Adrenal gland (tissue), 12 donors: Measurements from ENCODE around the gene RRP15. TPM values are rescaled to one million over a fixed set of nuclear protein-coding genes. Genes with fewer than 3 reads are reported as not detected.

Source experiments
- DNase-seq, 7 donors: peaks; one replicate each; pipeline ENCODE4 v3.0.0-alpha.2; 2019 to 2020
- H3K27ac ChIP-seq, 5 donors: fragments of 200-600 bp; sonication (generic) in 4 of 5; 1 replicate in 3 of 5; 2 replicates in 2 of 5; pipeline versions ENCODE4 v1.5.1 to v1.8.0; 2016 to 2020; ENCODE audit warnings: mild to moderate bottlenecking in 1 of 5
- H3K27me3 ChIP-seq: fragments of 200-600 bp; 2 replicates; pipeline ENCODE4 v1.8.0; 2021
- H3K36me3 ChIP-seq, 2 donors: fragments of 200-600 bp; replicated peaks in 1 of 2; 1 replicate in 1 of 2; 2 replicates in 1 of 2; pipeline versions ENCODE4 v1.5.1 to v1.8.0; 2018 to 2022
- H3K4me1 ChIP-seq, 2 donors: fragments of 200-600 bp; replicated peaks in 1 of 2; 1 replicate in 1 of 2; 2 replicates in 1 of 2; pipeline versions ENCODE4 v1.5.1 to v1.8.0; 2018 to 2021
- H3K4me3 ChIP-seq, 4 donors: fragments of 200-600 bp; sonication (generic) in 3 of 4; one replicate each; pipeline ENCODE4 v1.5.1; 2016 to 2018
- H3K9me3 ChIP-seq, 3 donors: fragments of 200-600 bp; sonication (generic) in 1 of 3; replicated peaks in 1 of 3; 1 replicate in 2 of 3; 2 replicates in 1 of 3; pipeline versions ENCODE4 v1.5.1 to v1.8.0; 2016 to 2021
- CTCF ChIP-seq, 6 experiments: fragments of 450-650 bp in 4 of 6; fragments of 200-600 bp in 2 of 6; sonication (generic) in 1 of 6; IDR thresholded peaks; 1 replicate in 5 of 6; 2 replicates in 1 of 6; pipeline versions ENCODE4 v1.5.1 to v1.8.0; 2016 to 2021; ENCODE audit warnings: antibody characterized with exemption in 6 of 6, mild to moderate bottlenecking in 2 of 6, moderate library complexity in 1 of 6
- POLR2A ChIP-seq, 2 donors: fragments of 450-650 bp; IDR thresholded peaks; one replicate each; pipeline ENCODE4 v1.6.1; 2017; ENCODE audit warnings: antibody characterized with exemption in 2 of 2, mild to moderate bottlenecking in 2 of 2, moderate library complexity in 1 of 2
- WGBS, 4 donors: extraction: QIAGEN DNeasy Blood & Tissue Kit in 2 of 4; methylation state at CpG; one replicate each; pipeline versions ENCODE4 v1.1.5 to v1.1.7; 2013 to 2017; 5-methylcytosine and 5-hydroxymethylcytosine counted together
- intact Hi-C, 2 donors: fragments of 100-400 bp; cut with DNase I; formaldehyde crosslinking; loops; one replicate each; pipeline versions ENCODE4 v1.14.1 to v1.15.0; 2022 to 2023
- polyA plus RNA-seq, 3 donors: library from polyadenylated mRNA; stranded (reverse); fragments of 200-250 nt in 2 of 3; fragments of 350-450 nt in 1 of 3; fragmentation: Illumina TruSeq in 1 of 3; extraction: RNeasy Lipid Tissue Mini Kit (QIAGEN cat#74804) in 1 of 3; gene quantifications; one replicate each; pipeline ENCODE4 v1.2.3, GENCODE V29; 2013 to 2014
- total RNA-seq, 9 donors: library from RNA; depleted of rRNA in 4 of 9; stranded (reverse); fragments of >200 nt in 4 of 9; fragments of 120-200 nt in 1 of 9; fragmentation: NEBNext Ultra II Directional in 1 of 9; extraction: Animal tissue kit (Norgen Biotek cat#: 25700) in 1 of 9; gene quantifications; one replicate each; pipeline versions ENCODE4 v1.1.0 to v1.2.4, GENCODE V29; 2013 to 2023
- donor health status: healthy with polysubstance abuse.
- donor health status: Bipolar disorder and iron deficiency.
- donor health status: DM: yes; HTN: yes; CAD: no.
- donor health status: DM: no; HTN: no; CAD: no.
- donor health status: DM: no; HTN: no; CAD: no.
- donor health status: DM: yes; HTN: yes; CAD: no.

RRP15 gene
- total and polyA plus RNA-seq, 12 donors, result 1.3 to 24.0 (median 11.1) TPM

GRCh38 chr1:218249338-218250140 is 35.6 kb upstream of the RRP15 start:
- H3K36me3 ChIP-seq, result no peaks in the 10 kb centered on the region
- H3K4me3 ChIP-seq, result no peak overlapping the region
- H3K9me3 ChIP-seq, result no peaks in the 10 kb centered on the region
- H3K4me1 ChIP-seq, result no peaks in the 10 kb centered on the region
- no peak for TF ChIP-seq POLR2A (IDR thresholded peaks at IDR 0.05)
- no peak for TF ChIP-seq CTCF (IDR thresholded peaks at IDR 0.05)
- no peaks in the 10 kb centered on the region for H3K27me3 ChIP-seq
- WGBS, 4 donors, result 65 to 80% (median 78%) methylated on average over 6 of the region's 6 CpGs
- no peak overlapping the region for H3K27ac ChIP-seq
- intact Hi-C loops, result no loop called here
- no peak for DNase-seq

- no peak for DNase-seq
- no peak overlapping the region for H3K4me3 ChIP-seq
- intact Hi-C loops, result no loop called here
- no peaks in the 10 kb centered on the region for H3K4me1 ChIP-seq
- H3K36me3 ChIP-seq, result no peaks in the 10 kb centered on the region
- H3K27me3 ChIP-seq, result no peaks in the 10 kb centered on the region
- TF ChIP-seq CTCF (IDR thresholded peaks at IDR 0.05) (no peak), POLR2A (IDR thresholded peaks at IDR 0.05) (no peak)
- no peaks in the 10 kb centered on the region for H3K9me3 ChIP-seq
- H3K27ac ChIP-seq, result no peak overlapping the region
- 61 to 72% (median 67%) methylated on average over 4 of the region's 4 CpGs for WGBS, 4 donors
Observed at GRCh38 chr1:218250492-218250891, 34.6 kb upstream of the RRP15 start.

- TF ChIP-seq CTCF (IDR thresholded peaks at IDR 0.05), result no peak
- no peak for TF ChIP-seq POLR2A (IDR thresholded peaks at IDR 0.05)
Observed at GRCh38 chr1:218254296-218254946, 30.7 kb upstream of the RRP15 start.

GRCh38 chr1:218255090-218255489 is 30.0 kb upstream of the RRP15 start:
- 64 to 78% (median 65%) methylated on average over 2 of the region's 2 CpGs for WGBS, 4 donors
- no peak for TF ChIP-seq CTCF (IDR thresholded peaks at IDR 0.05)
- TF ChIP-seq POLR2A (IDR thresholded peaks at IDR 0.05), result no peak
- intact Hi-C loops, result no loop called here

More at GRCh38 chr1:218254296-218254946, 30.7 kb upstream of the RRP15 start:
- intact Hi-C loops, result no loop called here
- WGBS, 4 donors, result 47 to 59% (median 52%) methylated on average over 8 of the region's 8 CpGs
- H3K27me3 ChIP-seq, result no peaks in the 10 kb centered on the region
- H3K27ac ChIP-seq, result no peak overlapping the region
- no peaks in the 10 kb centered on the region for H3K9me3 ChIP-seq
- H3K4me1 ChIP-seq, result no peaks in the 10 kb centered on the region
- DNase-seq, result no peak
- H3K4me3 ChIP-seq, result no peak overlapping the region
- H3K36me3 ChIP-seq, result no peaks in the 10 kb centered on the region

More at GRCh38 chr1:218255090-218255489, 30.0 kb upstream of the RRP15 start:
- no peaks in the 10 kb centered on the region for H3K27me3 ChIP-seq
- H3K4me1 ChIP-seq, result no peaks in the 10 kb centered on the region
- no peaks in the 10 kb centered on the region for H3K9me3 ChIP-seq
- no peak for DNase-seq
- H3K4me3 ChIP-seq, result no peak overlapping the region
- H3K27ac ChIP-seq, result no peak overlapping the region
- no peaks in the 10 kb centered on the region for H3K36me3 ChIP-seq
